T-helper 2 cell (primary cell): ENCODE measurements around the gene RPS6KA2.

Source experiments
- DNase-seq, 5 experiments: peaks; one replicate each; pipeline versions ENCODE4 v3.0.0 to v3.0.0-alpha.2; 2012 to 2022

The RPS6KA2 gene

GRCh38 chr6:166439366-166440091 lies 187.5 kb downstream of the RPS6KA2 start:
- no peak for DNase-seq

- DNase-seq, result no peak
Measured at GRCh38 chr6:166438211-166438861, 188.7 kb downstream of the RPS6KA2 start.

- no peak for DNase-seq
Measured at GRCh38 chr6:166437661-166438060, 189.4 kb downstream of the RPS6KA2 start.

DNA sequence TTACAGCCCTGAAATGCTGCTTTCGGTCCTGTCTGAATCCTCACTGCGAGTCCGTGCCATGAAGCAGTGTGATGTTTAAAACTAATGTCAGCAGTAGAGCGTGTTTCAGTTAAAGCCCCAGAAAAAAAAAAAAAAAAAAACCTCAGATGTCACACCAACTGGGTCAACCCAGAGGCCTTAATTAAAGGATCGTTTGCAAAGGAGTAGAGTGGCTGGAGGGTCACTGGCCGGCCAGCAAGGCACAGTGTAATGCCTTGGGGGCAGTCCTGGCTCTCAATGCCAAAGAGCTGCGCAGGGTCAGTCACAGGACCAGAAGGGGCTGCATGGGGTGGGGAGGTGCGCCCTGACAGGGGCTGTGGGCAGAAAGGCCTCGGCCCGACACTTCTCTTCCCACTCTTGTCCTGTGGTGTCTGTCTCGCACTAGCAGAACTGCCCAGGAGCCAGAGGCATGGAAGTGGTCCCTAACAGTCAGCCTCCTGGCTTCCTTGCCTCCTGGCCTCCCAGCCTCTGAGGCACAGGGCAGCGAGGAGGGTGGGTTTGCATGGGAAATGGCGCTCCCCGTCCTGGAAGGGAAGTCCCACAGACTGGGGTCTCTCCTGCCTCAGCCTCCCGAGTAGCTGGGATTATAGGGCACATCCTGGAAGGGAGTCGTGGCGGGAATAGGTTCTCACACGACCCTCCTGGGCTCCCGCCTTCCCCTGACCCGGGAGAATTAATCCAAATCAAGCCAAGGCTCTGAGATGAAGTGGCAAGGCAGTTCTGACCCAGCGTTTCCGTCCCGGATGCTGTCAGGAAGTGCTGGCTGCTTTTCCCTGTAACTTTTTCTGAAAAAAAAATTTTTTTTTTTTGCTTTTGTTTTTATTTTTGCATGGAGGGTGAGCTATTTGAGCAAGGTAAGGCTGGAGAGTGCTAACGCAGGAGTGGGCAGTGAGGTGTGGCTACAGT lies 190.6 kb downstream of the RPS6KA2 start:
- DNase-seq, result no peak

DNA sequence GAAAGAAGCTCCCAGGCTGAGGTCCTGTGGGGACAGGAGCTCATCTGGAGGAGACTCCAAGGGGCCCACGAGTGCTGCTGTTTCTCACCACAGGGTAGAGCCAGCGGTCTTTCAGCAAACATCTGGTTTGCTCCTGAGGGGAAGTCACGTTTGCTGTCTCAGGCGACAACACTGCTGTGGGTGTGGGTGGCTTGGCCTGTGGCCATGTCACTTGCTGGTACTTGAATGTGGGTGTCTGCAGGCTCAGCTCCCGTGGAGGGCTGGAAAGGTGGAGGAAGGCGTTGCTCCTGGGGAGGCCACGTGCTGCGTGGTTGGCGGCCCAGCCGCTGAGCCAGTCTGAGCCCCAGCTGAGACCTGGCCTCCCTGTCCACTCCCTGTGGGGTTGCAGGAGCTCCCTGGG lies 191.5 kb downstream of the RPS6KA2 start:
- peak in 2 of 5 experiments; percentile 47 to 74 for DNase-seq

- no peak for DNase-seq
Measured at GRCh38 chr6:166434336-166434735, 192.7 kb downstream of the RPS6KA2 start.

DNA sequence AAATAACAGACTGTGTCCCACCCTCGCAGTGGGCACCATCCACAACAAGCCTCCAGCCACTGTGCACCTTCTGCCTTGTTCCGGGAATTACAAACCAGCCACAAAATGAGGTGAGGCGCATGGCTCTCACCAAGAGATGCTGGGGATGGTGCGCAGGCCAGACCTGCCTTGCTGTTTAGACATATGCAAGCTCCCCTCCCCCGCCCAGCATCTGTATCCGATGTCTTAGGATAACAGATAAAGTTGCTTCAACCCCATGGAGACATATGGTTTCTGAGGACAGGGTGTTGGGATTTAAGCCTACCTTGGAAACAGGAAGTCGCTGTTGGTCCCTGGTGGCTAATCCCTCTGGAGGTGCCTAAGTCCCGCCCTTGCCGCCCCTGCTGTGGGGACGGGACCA lies 194.0 kb downstream of the RPS6KA2 start:
- DNase-seq, result no peak

GRCh38 chr6:166430269-166430668 lies 196.8 kb downstream of the RPS6KA2 start:
- no peak for DNase-seq

DNA sequence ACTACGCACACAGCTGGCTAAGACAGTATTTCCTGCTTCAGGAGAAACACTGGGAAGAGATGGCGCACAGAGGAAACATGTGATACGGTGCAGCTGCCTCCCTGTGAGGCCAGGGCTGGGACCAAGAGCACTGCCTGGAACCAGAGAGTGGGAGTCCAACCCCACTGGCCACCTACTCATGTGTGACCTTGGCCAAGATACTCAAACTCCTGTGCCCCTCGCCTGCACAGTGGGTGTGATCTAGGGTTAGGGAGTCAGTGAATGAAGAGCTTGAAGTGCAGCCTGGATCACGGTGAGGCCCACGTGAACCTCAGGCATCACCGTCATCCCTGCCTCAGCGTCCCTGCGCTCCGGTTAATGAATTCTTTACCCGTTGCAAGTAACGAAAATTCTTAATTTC lies 202.6 kb downstream of the RPS6KA2 start:
- no peak for DNase-seq

GRCh38 chr6:166423781-166424180 lies 203.3 kb downstream of the RPS6KA2 start:
- no peak for DNase-seq

DNA sequence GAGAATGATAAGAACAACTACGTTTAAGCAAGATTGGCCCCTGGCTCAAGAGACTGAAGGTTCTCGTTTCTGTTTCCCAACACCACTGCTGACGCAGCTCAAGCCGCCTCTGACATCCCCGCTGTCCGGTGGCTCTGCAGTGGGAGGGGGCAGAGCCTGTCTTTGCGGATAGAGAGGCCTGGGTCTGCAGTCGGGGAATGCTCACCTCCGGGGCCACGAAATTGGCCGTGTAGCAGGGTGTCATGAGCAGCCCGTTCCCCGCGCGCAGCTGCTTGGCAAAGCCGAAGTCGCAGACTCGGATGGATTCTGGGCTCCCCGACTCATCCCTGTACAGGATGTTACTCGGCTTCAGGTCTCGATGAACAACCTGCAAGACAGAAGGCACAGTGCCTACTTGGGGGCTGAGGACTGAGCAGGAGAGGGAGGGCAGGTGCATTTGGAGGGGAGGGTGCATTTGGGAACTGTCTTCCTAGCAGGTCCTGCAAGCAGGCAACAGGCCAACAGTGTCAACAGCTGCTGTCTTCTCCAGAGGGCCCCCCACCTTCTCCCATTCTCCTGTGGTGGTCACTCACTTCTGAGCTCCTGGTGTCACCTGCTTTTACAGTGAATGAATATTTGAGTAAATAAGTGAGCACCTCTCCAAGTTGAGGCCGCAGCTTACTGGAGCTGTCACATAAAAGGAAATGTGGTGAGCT lies 203.9 kb downstream of the RPS6KA2 start:
- DNase-seq, result no peak

DNA sequence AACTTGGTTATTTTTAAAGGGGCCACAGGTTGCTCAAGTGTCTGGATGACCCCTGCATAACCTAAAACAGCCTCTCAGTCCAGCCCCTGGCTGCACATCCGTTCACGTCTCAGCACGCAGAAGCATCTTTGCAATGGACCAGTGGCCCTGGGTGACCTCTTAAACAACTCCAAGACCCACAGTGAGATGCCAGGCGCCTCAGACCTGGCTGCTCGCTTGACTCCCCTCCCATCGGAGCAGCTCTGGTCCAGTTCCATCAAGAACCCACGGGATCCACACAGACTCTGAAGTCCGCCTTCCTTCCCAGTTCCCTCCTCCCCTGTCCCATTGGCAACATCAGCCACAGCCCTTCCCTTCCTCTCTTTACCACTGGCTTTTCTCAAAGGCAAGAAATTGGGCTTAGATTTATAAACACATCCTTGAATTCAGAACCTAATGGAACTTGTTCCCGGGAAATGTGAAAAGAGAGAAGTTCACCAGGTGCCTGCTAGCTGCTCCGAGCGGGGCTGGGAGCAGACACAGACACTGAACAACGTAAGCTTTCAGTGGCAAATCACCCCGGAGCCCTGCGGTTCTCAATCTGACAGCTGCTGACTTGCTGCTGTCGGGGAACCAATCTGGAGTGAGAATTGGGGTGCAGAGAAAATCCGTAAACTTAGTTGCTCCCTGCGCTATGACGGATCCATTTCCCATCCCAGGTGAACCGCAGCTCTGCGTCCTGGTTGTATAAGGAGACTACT lies 204.7 kb downstream of the RPS6KA2 start:
- DNase-seq, result no peak

GRCh38 chr6:166420351-166420750 lies 206.7 kb downstream of the RPS6KA2 start:
- DNase-seq, result no peak

DNA sequence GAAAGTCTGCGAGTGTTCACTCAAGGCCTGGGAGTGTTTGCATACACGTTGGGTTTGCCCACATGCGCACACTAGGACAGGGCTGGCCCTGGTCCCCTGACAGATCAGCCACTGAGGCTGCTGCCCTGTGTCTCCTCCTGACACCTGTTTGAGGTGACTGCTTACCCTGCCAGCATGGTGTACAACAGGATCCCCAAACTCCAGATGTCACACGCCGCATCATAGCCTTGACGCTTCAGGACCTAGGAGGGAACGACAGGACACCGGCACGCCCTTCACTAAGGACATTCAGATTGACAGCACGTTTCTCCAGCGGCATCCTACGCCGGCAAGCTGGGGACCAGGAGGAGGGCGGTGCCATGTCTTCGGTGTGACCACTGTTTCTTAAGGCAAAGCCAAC lies 207.3 kb downstream of the RPS6KA2 start:
- no peak for DNase-seq

- DNase-seq, result peak in 3 of 5 experiments; percentile 9 to 82 (median 76)
Measured at GRCh38 chr6:166419286-166419685, 207.8 kb downstream of the RPS6KA2 start.

GRCh38 chr6:166418691-166419143 lies 208.3 kb downstream of the RPS6KA2 start:
- peak in 1 of 5 experiments; percentile 62 for DNase-seq

DNA sequence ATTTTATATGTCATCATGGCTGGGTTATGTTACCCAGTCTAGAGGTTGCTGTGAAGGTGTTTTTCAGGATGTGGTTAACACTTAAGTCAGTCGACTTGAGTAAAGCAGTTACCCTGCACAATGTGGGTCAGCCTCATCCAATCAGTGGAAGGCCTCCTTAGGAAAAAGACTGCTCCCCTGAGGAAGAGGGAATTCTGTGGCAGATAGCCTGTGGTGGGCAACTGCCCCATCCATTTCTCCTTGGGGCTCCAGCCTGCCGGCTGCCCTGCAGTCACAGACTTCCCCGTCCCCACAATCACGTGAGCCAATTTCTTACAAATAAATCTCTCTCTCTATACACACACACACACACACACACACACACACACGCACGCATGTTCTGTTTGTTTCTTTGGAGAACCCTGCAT lies 209.8 kb downstream of the RPS6KA2 start:
- DNase-seq, result peak in 3 of 5 experiments; percentile 17 to 97 (median 85)

- DNase-seq, result peak in 1 of 5 experiments; percentile 30
Measured at GRCh38 chr6:166415833-166416347, 211.2 kb downstream of the RPS6KA2 start.

- DNase-seq, result peak in 2 of 5 experiments; percentile 62 to 95
Measured at GRCh38 chr6:166415306-166415705, 211.7 kb downstream of the RPS6KA2 start.

GRCh38 chr6:166413491-166413951 lies 213.5 kb downstream of the RPS6KA2 start:
- DNase-seq, result peak in 2 of 5 experiments; percentile 16 to 56

DNA sequence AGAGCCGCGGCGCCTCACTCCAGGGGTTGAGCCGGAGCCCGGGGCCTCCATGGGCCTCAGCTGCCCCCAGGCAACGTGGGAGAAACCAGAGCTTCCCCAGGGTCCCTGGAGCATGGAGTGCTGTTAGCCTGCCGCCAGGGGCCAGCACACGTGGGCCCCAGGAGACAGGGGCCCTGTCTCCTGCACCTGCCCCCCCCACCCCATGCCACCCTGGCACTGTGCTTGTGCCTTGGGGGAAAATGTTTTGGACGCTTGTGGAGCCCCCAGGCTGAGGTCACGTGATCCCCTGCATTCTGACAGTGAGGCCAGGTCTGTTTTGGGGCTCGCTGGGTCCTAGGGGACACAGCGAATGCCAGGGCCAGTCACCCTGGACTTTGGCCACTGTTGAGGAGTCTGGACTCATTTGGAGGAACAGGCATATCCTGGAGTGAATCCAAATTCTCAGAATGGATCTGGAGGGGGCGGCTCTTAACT lies 214.1 kb downstream of the RPS6KA2 start:
- DNase-seq, result no peak
